ENCODE measurements around the gene PSMC3. TPM values are rescaled to one million over a fixed set of nuclear protein-coding genes. Genes with fewer than 3 reads are reported as not detected.
A peak's percentile ranks its signal among the peaks of the same experiment; 100 is the strongest.

PSMC3 gene
- total and polyA plus RNA-seq, 5 donors, result 122 to 170 (median 158) TPM

GRCh38 chr11:47413908-47414684 lies 12.1 kb downstream of the PSMC3 start:
- Histone ChIP-seq H3K4me3 (ENCODE audit: low read length) (no peak overlapping the region), H3K27me3 (ENCODE audit: control insufficient read depth, insufficient read depth) (no peaks in the 10 kb centered on the region), H3K4me1 (ENCODE audit: control insufficient read depth, insufficient read depth, low read length) (peaks cover 10% of the 10 kb centered on the region), H3K9me3 (ENCODE audit: control insufficient read depth, low read length) (no peaks in the 10 kb centered on the region), H3K27ac (ENCODE audit: low read length) (no peak overlapping the region)
- intact Hi-C loops (cut with DNase I), result no loop called here
- WGBS, result 69% methylated on average over 16 of the region's 16 CpGs
- ATAC-seq (no peak), DNase-seq (no peak)

- no peak overlapping the region for H3K4me3 ChIP-seq (ENCODE audit: low read length)
- H3K9me3 ChIP-seq (ENCODE audit: control insufficient read depth, low read length), result no peaks in the 10 kb centered on the region
- WGBS, result 94% methylated on average over 13 of the region's 13 CpGs
- no peak overlapping the region for H3K27ac ChIP-seq (ENCODE audit: low read length)
- intact Hi-C loops (cut with DNase I), result no loop called here
- no peaks in the 10 kb centered on the region for H3K27me3 ChIP-seq (ENCODE audit: control insufficient read depth, insufficient read depth)
- peaks cover 10% of the 10 kb centered on the region for H3K4me1 ChIP-seq (ENCODE audit: control insufficient read depth, insufficient read depth, low read length)
- DNase-seq (peak in 2 of 3 donors; percentile 41 to 59), ATAC-seq (no peak)
Observed at GRCh38 chr11:47413351-47413750, 12.9 kb downstream of the PSMC3 start.

GRCh38 chr11:47411884-47412746 lies 14.1 kb downstream of the PSMC3 start:
- Histone ChIP-seq H3K27me3 (ENCODE audit: control insufficient read depth, insufficient read depth) (no peaks in the 10 kb centered on the region), H3K4me3 (ENCODE audit: low read length) (no peak overlapping the region), H3K9me3 (ENCODE audit: control insufficient read depth, low read length) (no peaks in the 10 kb centered on the region), H3K27ac (ENCODE audit: low read length) (no peak overlapping the region), H3K4me1 (ENCODE audit: control insufficient read depth, insufficient read depth, low read length) (peaks cover 16% of the 10 kb centered on the region)
- DNase-seq, result peak in 2 of 3 donors; percentile 81 to 86
- 76% methylated on average over 12 of the region's 12 CpGs for WGBS
- ATAC-seq, result no peak
- intact Hi-C loops (cut with DNase I), result no loop called here

- no peak for ATAC-seq
- DNase-seq, result no peak
- Histone ChIP-seq H3K27me3 (ENCODE audit: control insufficient read depth, insufficient read depth) (no peaks in the 10 kb centered on the region), H3K4me3 (ENCODE audit: low read length) (no peak overlapping the region), H3K4me1 (ENCODE audit: control insufficient read depth, insufficient read depth, low read length) (peaks cover 8% of the 10 kb centered on the region), H3K27ac (ENCODE audit: low read length) (no peak overlapping the region), H3K9me3 (ENCODE audit: control insufficient read depth, low read length) (no peaks in the 10 kb centered on the region)
- intact Hi-C loops (cut with DNase I), result no loop called here
- 75% methylated on average over 12 of the region's 12 CpGs for WGBS
Observed at GRCh38 chr11:47410370-47411264, 15.6 kb downstream of the PSMC3 start.

- Histone ChIP-seq H3K4me3 (ENCODE audit: low read length) (peak overlapping the region; percentile 78), H3K27me3 (ENCODE audit: control insufficient read depth, insufficient read depth) (no peaks in the 10 kb centered on the region), H3K4me1 (ENCODE audit: control insufficient read depth, insufficient read depth, low read length) (peaks cover 8% of the 10 kb centered on the region), H3K27ac (ENCODE audit: low read length) (peak overlapping the region; percentile 85), H3K9me3 (ENCODE audit: control insufficient read depth, low read length) (no peaks in the 10 kb centered on the region)
- 70% methylated on average over 31 of the region's 31 CpGs for WGBS
- intact Hi-C loops (cut with DNase I), result loop anchor here in 1 of 4 donors (5.0 kb wide), 1 partner anchor 37 kb away; no protein-coding TSS in a partner anchor
- no peak for ATAC-seq
- peak in 2 of 3 donors; percentile 67 to 68 for DNase-seq
Observed at GRCh38 chr11:47409440-47410369, 16.5 kb downstream of the PSMC3 start.

- H3K4me3 ChIP-seq (ENCODE audit: low read length), result peak overlapping the region; percentile 78
- peak; percentile 6 to 15 for ATAC-seq
- 4% methylated on average over 50 of the region's 50 CpGs for WGBS
- DNase-seq, result peak in 2 of 3 donors; percentile 72 to 77
- intact Hi-C loops (cut with DNase I), result loop anchor here in 1 of 4 donors (5.0 kb wide), 1 partner anchor 37 kb away; no protein-coding TSS in a partner anchor
- H3K27ac ChIP-seq (ENCODE audit: low read length), result peak overlapping the region; percentile 85
- H3K9me3 ChIP-seq (ENCODE audit: control insufficient read depth, low read length), result no peaks in the 10 kb centered on the region
- H3K27me3 ChIP-seq (ENCODE audit: control insufficient read depth, insufficient read depth), result no peaks in the 10 kb centered on the region
- peaks cover 8% of the 10 kb centered on the region for H3K4me1 ChIP-seq (ENCODE audit: control insufficient read depth, insufficient read depth, low read length)
Observed at GRCh38 chr11:47408598-47409439, 17.4 kb downstream of the PSMC3 start.

GRCh38 chr11:47407746-47408590 lies 18.3 kb downstream of the PSMC3 start, which contains the start of gene SLC39A13:
SLC39A13 (plus strand) TSS chr11:47408590; CDS start chr11:47410095, 1,505 bp downstream.
- peaks cover 8% of the 10 kb centered on the region for H3K4me1 ChIP-seq (ENCODE audit: control insufficient read depth, insufficient read depth, low read length)
- peak within 1 kb of the TSS; percentile 100 for H3K27ac ChIP-seq (ENCODE audit: low read length)
- peak; percentile 92 to 94 for ATAC-seq
- H3K9me3 ChIP-seq (ENCODE audit: control insufficient read depth, low read length), result no peaks in the 10 kb centered on the region
- peak within 1 kb of the TSS; percentile 78 for H3K4me3 ChIP-seq (ENCODE audit: low read length)
- 2% methylated on average over 70 of the region's 70 CpGs for WGBS
- intact Hi-C loops (cut with DNase I), result loop anchor here in 1 of 4 donors (5.0 kb wide), 1 partner anchor 36 kb away; no protein-coding TSS in a partner anchor
- peak; percentile 95 to 98 (median 98) for DNase-seq
- no peaks in the 10 kb centered on the region for H3K27me3 ChIP-seq (ENCODE audit: control insufficient read depth, insufficient read depth)

- DNase-seq, result peak in 2 of 3 donors; percentile 54 to 58
- ATAC-seq, result no peak
- peak overlapping the region; percentile 100 for H3K27ac ChIP-seq (ENCODE audit: low read length)
- no peaks in the 10 kb centered on the region for H3K9me3 ChIP-seq (ENCODE audit: control insufficient read depth, low read length)
- peak overlapping the region; percentile 78 for H3K4me3 ChIP-seq (ENCODE audit: low read length)
- intact Hi-C loops (cut with DNase I), result loop anchor here in 1 of 4 donors (5.0 kb wide), 1 partner anchor 35 kb away; no protein-coding TSS in a partner anchor
- peaks cover 8% of the 10 kb centered on the region for H3K4me1 ChIP-seq (ENCODE audit: control insufficient read depth, insufficient read depth, low read length)
- H3K27me3 ChIP-seq (ENCODE audit: control insufficient read depth, insufficient read depth), result no peaks in the 10 kb centered on the region
- 50% methylated on average over 12 of the region's 12 CpGs for WGBS
Observed at GRCh38 chr11:47406896-47407745, 19.1 kb downstream of the PSMC3 start.

Data from right cardiac atrium (tissue), 5 donors.